Activated naive CD4-positive, alpha-beta T cell (primary cell): Measurements from ENCODE around the gene KIRREL1.

ENCODE experiments used
- DNase-seq, 4 experiments: peaks; one replicate each; lab custom pipeline; 2025; lab: John Stamatoyannopoulos, UW

KIRREL1 gene

DNA sequence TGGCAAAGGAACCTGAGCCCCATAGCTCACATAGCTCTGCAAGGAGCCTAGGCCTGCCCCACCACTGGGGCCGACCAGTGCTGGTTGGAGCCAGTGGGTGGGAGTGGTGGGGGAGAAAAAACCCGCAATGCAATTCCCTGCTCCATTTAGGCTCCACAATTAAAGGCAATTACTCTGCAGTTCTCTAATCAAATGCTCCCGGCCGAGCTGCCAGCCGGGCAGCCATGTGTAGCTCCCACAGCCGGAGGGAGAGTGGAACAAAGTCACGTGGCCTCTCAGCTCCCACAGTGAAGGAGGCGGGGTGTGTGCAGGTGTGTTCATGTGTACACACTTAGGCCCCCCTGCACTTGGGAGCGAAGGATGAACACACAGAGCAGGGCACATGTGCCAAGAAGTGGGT lies 81.6 kb downstream of the KIRREL1 start:
- DNase-seq = no peak

GRCh38 chr1:158076441-158076840 lies 83.0 kb downstream of the KIRREL1 start:
- DNase-seq = no peak

GRCh38 chr1:158077411-158078256 lies 84.2 kb downstream of the KIRREL1 start:
- DNase-seq = no peak

GRCh38 chr1:158078569-158079080 lies 85.2 kb downstream of the KIRREL1 start:
- no peak for DNase-seq

DNA sequence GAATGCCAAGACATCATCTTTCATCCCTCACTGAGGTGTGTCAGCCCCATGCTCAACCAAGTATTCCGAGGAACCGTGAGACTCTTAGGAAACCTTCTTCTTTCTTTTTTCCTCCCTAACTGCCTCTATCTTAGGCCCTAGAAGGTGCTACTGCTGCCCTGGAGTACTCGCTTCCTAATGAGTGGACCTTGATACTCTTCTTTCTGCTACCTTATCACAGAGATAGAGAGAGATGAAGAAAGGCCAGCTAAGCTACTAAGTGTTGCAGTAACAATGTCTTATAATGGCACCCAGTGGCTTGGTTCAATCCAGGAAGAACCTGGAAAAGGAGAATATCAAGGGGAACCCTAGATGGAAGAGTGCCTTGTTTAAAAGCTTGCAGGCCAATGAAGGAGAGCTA lies 86.6 kb downstream of the KIRREL1 start:
- DNase-seq = no peak

DNA sequence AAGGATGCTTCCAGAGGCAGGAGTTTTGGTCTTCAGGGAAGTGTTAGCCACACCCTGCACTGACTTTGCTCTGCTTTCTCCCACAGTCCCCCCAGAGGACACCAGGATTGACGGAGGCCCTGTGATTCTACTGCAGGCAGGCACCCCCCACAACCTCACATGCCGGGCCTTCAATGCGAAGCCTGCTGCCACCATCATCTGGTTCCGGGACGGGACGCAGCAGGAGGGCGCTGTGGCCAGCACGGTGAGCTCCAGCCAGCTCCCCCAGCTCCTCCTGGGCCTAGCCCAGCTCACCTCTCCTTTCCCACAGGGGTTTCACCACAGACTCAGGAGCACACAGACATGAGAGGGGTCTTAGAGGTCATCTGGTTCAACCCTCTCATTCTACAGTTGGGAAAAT lies 90.9 kb downstream of the KIRREL1 start:
- DNase-seq = no peak

DNA sequence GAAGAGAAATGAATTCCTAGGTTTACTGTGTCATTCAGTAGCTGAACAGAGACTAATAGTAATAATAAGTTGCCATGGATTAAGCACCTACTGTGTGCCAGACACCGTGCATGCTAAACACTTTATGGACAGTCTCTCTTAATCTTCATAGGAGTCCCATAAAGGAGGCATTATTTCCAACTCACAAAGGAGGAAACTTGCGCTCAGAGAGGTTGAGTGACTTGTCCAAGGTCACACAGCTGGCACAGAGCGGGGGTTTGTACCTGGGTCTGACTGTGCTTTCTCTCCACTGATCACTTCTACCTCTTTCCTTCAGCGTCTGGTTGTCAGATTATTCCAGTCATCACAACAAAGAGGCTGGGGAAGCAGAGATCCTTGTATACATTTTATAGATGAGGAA lies 91.3 kb downstream of the KIRREL1 start:
- no peak for DNase-seq

DNA sequence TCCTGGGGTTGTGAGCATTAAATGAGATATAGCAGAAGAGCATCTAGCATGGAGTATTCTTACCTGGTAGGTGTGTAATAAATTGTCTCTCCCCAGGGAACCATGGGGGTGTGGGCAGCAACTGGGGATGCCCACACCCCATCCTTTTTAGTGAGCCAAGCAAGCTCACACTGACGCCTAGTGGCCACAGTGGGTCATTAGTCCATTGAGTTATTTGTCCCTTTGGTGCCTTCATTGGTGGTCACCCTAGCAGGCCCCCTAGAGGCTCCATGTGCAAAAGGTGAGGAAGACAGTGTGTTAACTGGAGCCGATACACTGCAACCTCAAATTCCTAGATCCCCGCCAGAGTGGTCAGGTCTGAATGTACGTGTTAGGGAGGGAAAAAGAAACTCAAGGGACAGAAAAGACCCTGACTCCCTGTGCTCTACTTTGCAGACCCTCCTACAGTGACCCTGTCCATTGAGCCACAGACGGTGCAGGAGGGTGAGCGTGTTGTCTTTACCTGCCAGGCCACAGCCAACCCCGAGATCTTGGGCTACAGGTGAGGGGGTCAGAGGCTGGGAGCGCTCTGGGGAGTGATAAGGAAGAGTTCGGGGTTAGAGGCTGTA lies 94.0 kb downstream of the KIRREL1 start:
- DNase-seq = no peak

GRCh38 chr1:158089476-158089875 lies 96.0 kb downstream of the KIRREL1 start:
- no peak for DNase-seq

DNA sequence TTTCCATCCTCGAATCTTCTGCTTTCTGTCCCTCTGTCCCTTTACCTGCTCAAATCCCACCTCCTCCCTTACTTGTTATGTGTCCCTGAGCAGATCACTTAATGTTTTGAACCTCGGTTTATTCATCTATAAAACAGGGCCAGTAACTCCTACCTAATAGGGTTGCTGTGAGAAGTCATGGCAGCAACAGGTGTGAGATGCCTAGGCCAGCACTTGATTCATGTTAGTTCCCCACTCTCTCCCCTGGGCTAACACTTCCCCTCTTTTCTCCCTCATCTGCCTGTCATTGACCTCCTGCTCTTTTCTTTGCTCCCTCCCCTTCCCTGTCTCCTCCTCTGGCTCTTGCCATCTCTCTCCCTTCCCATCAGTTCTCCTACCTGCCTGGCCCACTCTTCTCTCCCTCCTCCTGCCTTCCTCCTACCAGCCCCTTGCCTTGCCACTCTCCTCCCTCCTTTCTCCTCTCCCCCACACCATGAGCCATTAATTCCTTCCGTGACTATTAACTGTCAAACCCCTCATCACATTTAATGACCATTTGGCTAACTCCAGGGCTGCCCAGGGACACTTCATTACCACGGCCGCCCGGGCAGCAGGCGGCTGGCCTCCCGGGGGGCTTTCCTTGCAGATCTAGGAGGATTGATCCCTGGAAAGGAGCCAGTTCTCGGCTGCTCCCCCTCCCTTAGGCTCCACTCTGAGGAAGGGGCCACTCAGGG lies 96.6 kb downstream of the KIRREL1 start:
- no peak for DNase-seq

GRCh38 chr1:158093376-158093775 lies 99.9 kb downstream of the KIRREL1 start:
- DNase-seq = no peak

DNA sequence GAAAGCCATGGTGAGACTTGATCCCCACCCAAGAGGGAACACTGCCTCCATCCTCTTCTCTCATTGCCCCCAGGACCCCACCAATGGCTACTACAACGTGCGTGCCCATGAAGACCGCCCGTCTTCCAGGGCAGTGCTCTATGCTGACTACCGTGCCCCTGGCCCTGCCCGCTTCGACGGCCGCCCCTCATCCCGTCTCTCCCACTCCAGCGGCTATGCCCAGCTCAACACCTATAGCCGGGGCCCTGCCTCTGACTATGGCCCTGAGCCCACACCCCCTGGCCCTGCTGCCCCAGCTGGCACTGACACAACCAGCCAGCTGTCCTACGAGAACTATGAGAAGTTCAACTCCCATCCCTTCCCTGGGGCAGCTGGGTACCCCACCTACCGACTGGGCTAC lies 101.1 kb downstream of the KIRREL1 start:
- no peak for DNase-seq

DNA sequence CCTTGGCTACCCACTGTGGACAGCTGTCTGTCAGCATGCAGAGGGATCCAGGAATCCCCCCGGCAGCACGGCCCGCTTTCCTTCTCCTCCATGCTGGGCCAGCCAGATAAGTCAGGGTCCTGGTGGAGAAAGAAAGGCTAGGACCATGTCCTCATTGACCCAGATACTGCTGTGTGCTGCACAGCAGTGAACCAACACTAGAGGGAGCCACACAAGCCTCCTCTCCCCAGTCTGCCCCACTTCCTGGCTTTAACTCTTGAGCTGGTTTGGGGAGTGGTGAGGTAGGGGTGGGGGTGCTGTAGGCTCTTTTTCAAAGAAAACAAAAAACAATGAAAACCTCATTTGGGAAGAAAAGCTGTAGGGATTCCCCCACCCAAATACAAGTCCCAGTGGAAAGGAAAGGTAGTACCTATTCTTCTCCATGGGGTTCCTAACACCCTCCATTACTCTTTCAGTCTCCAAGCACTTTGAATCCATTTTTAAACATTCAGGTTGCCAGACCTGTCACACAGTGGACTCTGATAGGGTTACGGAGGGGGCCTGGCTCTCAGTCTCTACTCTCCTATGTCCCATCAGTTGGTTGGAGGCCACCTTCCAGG lies 102.4 kb downstream of the KIRREL1 start:
- peak in 1 of 4 experiments; percentile 1 for DNase-seq

DNA sequence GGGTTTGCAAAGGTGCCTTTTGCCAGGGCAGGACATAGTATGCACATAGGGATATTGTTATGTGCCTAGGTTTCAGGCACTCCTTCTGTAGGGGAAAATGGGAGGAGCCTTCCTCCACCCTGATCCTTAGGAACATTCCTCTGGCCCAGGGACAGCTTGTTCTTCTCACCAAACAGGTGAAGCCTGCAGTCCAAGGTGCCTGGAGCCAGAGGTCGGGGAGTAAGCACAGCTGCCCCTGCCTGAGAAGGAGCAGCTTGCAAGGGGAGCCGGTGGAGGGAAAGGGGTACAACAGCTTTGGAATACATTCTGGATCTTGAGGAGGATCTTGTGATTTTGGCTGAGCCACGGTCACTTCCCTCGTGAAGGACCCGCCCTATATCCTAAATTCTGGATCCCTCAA lies 104.8 kb downstream of the KIRREL1 start:
- no peak for DNase-seq

GRCh38 chr1:158099185-158099584 lies 105.7 kb downstream of the KIRREL1 start:
- no peak for DNase-seq

- no peak for DNase-seq
Observed at GRCh38 chr1:158100498-158100897, 107.1 kb downstream of the KIRREL1 start.

DNA sequence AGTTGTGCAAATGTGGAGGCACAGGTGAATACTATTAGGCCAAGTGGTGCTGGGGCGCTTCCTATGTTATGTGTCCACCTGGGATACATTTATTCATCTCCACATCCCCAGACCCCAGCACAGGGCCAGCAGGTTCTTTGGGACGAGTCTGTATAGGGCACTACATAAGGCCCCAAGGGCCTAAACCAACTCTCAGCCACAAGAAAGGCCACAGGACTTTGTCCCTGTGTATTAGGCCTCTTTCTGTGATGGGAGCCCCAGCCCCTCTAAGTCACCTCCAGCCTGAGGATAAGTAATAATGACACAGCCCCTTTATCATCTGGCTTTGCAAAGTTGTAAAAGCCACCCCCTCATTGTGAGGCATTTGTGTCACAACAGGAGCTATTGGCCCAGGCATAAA lies 108.0 kb downstream of the KIRREL1 start:
- DNase-seq = no peak

DNA sequence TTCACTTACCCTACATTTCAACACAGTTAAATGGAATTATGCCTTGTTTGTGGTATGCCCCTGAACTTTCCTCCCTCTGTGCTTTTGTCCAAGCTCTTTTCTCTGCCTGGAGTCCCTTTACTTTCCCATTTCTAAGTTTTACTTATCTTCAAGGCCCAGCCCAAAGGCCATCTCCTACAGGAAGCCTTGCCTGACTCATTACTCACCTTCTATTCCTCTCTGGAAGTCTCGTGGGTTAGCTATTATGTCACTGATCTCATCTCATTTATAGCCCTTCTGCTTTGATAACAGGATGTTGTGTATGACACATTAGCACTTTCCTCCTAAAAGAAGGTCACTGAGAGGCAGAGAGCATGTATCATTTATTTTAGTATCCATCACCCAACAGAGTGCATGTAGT lies 108.5 kb downstream of the KIRREL1 start:
- no peak for DNase-seq

DNA sequence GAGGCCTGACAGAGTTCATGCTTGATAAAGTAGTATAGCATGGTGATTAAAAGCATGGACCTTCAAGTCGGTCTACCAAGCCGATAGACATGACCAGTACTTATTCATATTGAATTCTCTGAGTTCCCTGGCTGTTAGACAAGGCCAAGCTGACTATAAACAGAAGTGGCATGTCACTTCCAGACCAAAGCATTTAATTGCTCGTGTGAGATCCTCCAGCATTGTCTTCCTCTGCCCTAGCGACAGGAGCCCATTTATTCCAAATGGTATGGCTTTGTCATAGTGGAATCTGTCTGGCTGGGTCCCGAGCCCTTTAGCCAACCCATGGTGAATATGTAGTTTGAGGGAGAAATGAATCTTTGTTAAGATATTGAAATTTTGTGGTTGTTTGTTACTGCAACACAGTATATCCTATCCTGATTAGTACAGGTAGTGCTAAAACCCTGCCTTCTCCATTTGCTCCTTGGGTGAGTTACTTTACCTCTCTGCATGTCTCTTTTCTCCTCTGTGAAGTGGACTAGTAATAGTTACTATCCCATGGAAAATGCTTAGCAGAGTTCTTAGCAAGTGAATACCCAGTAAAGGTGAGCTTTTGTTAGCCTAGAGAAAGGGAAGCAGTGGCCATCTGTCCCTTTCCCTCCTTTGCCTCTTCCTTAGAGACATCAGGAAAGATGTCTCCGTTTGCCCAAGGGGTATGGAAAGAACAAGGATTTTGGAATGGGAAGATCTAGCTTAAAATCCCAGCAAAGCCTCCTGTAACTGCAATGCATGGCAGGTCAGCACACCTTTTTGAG lies 109.6 kb downstream of the KIRREL1 start:
- DNase-seq = no peak

GRCh38 chr1:158103861-158104522 lies 110.5 kb downstream of the KIRREL1 start:
- no peak for DNase-seq

DNA sequence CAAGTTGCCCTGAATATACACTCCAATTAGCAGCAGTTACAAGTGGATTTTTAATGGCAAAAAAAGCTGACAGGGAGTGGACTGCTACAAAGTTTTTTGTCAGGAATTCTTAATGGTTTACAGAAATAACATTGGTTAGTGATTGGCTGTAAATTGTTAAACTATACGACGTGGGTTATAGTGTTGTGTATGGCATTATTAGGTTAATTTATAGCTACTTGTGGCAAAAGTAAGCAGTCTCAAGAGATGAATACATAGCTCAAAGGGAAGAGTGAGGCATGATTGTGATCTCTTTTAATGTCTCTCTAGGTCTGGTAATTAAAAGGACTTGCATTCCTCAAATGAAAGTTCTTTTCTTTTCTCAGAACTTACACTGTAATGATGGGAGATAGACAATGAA lies 111.4 kb downstream of the KIRREL1 start:
- no peak for DNase-seq
